HG03039 (cell line): ENCODE results near the gene GCH1.
"Not testable (repeated sequence)": the region's sequence is repeated elsewhere in the genome, so short reads cannot be mapped to it uniquely, and the experiment has no call there.

Experiments
- ATAC-seq: cut with Tn5 transposase; IDR thresholded peaks from one replicate; pipeline ENCODE4 v1.9.1; 2021; ENCODE audit warnings: mild to moderate bottlenecking, moderate library complexity; ENCODE audit not compliant: unreplicated experiment

Gene GCH1

DNA sequence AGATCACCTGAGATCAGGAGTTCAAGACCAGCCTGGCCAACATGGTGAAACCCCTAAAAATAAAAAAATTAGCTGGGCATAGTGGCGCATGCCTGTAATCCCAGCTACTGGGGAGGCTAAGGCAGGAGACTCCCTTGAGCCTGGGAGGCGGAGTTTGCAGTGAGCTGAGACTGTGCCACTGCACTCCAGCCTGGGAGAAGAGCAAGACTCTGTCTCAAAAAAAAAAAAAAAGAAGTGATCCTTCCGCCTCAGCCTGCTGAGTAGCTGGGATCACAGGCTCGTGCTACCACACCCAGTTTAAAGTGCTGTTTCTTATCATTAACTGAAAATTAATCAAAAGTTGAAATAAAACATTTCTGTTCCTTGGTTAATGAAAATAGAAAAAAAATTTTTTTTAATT lies 6.3 kb upstream of the GCH1 start:
- not testable (repeated sequence) for ATAC-seq

DNA sequence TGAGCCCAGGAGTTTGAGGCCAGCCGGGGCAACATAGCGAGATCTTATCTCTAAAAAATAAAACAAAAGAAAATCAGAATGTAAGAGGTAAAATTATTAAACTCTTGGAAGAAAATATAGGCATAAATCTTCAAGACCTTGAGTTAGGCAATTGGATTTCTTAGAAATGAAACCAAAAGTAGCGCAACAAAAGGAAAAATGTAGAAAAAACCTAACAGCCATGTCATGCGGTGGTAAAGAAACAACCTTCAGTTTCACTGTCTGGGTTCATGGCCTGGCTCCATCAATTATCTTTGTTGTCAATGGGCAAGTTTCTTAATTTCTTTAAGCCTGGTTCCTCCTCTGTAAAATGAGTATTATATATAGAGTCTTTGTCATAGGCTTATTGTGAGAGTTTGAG lies 5.6 kb upstream of the GCH1 start:
- no peak for ATAC-seq

DNA sequence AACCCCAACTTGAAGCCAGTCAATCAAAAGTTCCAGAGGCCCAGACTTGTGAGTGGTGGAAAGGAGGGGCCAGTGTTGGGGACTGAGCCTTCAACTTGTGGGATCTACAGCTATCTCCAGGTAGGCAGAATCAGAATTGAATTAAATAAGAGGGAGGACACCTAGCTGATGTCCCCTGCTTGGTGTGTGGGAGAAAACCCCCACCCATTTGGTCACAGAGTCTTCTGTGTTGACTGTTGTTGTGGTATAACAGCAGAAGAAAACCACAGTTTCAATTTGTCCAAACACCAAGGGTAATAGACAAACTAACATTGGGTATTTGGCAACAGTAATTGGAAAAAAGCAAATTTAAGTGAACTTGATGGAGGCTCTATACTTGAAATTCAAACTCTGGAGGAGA lies 3.4 kb upstream of the GCH1 start:
- no peak for ATAC-seq

DNA sequence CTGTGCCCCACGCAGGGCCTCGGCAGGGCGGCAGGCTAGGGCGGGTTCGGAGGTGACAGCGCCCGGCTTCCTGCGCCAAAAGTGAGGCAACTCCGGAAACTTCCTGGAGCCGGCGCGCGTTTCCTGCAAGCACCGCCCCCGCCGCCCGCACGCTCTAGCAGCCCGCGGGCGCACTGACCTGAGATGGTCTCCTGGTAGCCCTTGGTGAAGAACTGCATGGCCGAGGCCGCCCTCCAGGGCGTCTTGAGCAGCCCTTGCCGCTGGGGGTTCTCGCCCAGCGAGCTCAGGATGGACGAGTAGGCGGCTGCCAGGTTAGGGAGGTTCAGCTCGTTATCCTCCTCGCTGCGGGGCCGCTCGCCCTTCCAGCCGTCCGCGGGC lies 494 bp downstream of the GCH1 start:
- ATAC-seq, result peak; percentile 47

DNA sequence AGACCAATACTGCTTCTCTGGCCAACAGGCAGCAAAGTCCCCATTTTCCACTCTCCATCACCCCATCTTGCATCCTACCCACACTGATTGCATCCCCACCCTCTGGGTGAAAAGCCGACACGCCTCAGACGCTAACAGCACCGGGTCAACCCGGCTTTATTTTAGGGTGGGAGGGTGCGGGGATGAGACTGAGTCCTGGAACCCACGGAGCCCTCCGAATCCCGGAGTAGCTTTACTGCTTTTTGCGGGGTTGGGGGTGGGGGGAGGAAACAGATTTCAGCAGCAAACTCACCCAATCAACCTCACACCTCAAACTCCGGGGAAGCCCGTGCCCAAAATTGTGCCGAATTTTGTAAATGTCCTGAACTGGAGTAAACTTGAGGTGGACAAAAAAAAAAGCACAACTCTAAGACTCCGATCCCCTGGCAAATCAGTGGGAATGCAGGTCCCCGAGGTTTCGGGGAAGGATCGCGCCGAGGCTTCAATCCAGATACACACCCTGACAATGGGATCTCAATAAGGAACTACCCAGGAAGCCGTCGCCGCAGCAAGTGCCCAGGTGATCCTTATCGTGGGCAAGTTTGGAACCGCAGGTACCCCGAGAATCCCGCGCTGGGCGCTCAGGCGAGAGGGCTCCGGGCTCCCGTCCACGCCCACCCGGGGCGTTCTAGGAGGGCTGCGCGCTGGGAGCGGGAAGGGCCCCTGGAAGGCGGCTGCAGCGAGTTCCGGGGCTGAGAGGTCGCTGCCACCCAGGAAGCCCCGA lies 1.1 kb downstream of the GCH1 start:
- no peak for ATAC-seq

DNA sequence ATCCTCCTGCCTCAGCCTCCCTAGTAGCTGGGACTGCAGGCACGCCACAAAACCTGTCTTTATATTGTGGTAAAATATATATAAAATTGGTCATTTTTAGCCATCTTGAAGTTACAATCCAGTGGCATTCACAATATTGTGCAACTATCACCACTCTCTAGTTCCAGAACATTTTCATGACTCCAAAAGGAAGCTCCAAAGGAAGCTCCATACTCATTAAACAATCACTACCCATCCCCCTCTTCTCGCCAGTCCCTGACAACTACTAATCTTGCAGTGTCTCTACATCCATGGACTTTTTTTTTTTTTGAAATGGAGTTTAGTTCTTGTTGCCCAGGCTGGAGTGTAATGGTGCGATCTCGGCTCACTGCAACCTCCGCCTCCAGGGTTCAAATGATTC lies 3.1 kb downstream of the GCH1 start:
- no peak for ATAC-seq

DNA sequence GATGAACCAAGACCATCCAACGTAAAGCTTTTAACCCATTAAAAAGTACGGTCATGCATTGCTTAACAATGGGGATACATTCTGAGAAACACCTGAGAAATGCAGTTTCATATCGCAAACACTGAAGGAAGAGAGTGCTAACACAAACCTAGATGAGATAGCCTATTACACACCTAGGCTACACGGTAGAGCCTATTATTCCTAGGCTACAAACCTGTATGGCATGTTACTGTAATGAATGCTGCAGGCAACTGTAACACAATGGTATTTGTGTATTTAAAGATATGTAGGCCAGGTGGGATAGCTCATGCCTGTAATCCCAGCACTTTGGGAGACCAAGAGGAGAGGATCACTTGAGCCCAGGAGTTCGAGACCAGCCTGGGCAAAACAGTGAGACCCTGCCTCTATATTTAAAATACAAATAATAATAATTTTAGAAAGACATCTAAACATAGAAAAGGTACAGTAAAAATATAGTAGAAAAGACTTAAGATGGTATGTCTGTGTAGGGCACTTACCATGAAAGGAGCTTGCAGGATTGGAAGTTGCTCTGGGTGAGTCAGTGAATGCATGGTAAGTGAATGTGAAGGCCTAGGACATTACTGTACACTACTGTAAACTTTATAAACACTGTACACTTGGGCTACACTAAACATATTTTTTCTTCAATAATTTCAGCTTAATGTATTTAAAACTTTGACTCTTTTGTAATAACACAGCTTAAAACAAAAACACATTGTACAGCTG lies 4.6 kb downstream of the GCH1 start:
- not testable (repeated sequence) for ATAC-seq

DNA sequence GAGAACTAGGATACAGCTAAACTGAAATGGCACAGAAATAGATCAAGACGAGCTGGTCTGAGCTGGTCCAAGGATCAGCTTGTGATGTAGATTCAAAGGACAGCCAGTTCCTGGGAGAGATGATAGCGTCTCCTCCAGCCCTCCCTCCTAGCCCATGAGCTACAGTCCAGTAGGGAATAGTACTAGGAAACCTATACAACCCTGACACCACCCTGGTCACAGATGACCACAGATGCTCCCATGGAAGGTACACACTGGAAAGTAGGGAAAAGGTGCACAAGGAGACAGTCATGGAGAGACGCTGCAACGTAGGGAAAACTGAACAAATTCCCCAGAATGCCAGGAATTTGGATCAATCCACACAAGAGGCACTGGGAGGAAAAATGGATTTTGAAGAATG lies 6.9 kb downstream of the GCH1 start:
- no peak for ATAC-seq

DNA sequence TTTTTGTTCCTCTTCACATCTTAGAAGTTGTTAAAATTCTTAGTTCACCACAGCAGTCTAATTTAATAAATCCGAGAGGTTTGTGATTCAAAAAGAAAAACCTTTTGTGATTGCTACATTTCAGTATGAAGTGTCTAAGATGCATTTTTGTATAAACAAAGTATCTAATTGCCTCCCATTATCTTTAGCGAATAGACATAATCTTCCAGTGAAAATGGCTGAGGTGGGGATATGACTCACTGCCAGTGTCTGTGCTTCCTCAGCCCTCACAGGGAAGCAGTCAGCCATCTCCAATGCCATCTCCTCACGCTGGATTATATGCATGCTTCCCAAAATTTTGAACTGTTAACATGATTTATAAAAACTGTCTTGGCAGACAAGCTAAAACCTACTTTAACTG lies 7.6 kb downstream of the GCH1 start:
- no peak for ATAC-seq

DNA sequence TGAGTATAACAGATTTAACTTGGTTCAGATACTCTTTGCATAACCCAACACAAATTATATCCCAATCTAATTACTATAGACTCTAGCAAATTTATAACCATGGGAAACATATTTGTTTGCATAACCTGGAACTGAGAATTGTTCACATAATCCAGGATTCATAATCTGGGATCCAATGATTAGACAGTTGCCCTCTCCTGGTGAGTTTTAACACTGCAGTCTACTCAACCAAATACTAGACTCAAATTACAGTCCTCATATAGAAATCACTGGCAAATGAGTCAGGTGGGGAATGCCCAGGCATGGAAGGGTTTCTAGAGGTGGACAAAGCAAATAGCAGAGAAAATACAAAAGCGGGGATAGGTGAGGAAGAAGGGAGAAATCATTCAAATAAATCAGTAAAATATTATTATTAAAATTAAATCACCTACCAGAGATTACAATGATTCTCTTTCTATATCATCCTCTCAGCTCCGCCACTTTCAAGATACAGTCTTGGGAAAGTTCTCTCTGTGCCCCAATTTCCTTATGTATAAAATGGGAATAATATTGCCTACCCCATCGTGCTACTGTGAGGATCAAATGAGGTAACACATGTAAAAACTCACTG lies 9.4 kb downstream of the GCH1 start:
- ATAC-seq, result no peak

DNA sequence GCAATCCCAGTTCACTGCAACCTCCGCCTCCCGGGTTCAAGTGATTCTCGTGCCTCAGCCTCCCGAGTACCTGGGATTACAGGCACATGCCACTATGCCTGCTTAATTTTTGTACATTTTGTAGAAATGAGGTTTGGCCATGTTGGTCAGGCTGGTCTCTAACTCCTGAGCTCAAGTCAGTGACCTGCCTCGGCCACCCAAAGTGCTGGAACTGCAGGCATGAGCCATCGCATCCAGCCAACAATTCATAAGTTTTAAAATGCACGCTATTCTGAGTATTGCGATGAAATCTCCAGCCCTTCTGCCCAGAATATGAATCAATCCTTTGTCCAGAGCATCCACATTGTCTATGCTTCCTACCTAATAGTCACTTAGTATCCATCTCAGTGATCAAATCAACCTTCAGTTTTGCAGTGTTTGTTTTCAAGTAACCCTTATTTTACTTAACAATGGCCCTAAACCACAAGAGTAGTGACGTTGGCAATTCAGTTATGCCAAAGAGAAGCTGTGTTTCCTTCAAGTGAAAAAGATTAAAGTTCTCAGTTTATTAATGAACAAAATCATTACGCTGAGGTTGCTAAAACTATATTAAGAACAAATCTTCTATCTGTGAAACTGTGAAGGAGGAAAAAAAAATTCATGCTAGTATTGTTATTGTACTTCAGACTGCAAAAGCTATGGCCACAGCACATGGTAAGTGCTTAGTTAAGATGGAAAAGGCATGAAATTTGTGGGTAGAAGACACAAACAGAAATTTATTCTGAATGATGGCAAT lies 11.0 kb downstream of the GCH1 start:
- ATAC-seq, result no peak

DNA sequence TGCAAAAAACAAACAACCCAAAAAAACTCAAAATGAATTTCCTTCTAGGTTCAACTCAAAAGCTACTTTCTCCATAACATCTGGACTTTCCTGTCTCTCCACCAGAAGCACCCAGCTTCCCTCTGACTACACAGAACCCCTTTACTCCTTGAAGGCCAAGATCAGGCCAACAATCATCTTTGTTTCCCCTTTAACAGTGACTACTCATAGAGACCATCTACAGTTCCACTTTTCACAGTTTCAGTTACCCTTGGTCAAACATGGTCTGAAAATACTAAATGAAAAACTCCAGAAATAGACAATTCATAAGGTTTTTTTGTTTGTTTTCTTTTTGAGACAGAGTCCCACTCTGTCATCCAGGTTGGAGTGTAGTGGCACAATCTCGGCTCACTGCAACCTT lies 11.8 kb downstream of the GCH1 start:
- ATAC-seq, result no peak

DNA sequence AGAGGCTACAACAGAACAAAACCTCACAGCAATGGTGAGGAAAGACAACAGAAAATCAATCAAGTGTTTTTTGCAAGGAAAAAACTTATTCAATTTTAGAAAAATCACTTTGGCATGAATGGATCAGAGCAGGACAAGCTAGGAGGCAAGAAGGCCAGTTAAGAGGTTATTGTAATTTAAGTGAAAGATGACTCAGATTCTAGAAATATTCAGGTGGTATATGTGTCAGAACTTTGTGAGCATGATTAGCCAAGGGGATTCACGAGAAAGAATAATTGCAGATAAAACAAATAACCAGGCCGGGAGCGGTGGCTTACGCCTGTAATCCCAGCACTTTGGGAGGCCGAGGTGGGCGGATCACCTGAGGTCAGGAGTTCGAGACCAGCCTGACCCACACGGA lies 12.7 kb downstream of the GCH1 start:
- ATAC-seq, result no peak

DNA sequence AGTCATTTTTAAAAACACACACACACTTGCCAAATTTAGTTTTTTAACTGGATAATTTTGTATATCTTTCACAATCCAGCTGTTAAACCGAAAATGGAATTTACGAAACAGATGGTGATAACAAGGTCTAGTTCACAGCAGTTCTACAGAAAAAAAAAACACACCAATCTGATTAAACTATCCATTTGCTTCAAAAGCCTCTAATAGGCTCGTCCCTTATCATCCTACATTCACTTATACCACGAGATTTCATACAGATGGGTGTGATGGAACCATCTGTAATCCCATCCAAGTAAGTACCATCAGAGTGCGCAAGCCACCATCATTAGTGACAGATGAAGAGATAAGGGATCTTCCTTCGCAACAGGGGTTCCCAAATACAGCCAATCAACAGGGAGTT lies 20.1 kb downstream of the GCH1 start:
- ATAC-seq, result no peak

DNA sequence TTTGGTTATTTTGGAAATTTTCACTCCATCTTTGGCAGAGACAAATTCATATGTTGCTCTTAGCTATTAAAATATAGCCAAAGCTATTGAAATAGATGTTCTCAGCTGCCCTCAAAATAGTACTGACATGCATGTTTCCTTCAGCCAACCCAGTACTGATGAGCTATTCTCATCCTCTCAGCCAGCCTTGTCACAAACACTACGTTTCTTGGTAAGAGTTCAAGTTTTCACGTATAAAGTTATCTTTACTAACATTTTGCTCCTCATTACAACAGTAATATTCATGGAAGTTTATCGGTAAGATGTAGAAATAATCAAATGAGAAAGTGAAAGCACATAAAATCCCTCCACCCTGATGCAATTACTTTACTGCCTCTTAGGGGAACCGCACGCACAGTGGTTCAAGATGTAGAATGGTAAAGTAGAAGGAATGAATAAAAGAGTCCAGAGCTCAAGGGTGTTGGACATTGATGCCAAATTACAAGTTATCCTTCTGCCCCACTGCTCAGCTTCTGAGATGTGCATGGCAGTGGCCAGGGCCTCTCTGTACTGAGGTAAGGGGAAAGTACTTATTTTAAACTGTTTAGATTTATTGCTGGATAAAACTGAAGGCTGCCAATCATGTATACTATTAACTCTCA lies 20.7 kb downstream of the GCH1 start:
- ATAC-seq, result peak; percentile 55

DNA sequence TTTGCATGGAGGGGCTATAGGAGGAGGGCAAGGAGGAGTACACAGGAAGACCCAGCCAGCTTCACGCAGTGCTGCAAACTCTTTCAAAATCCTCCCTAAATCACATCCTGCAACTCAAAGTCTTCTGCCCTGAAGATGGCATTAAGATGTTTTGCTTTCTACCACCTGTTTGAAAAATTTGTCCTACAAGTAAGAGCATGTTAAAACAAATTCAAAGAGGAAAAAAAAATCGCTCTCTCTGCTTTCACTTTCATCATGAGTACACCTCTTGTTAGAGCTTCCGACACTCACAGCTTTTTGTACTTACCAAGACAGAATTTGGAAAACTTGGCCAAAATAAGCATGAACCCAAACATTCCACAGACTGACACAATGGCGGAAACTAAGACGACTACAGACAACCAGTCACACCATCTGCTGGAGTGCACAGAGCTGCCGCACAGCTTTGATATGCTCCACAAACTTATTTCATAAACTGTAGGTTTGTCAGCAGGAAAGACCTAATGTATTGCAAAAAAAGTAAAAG lies 21.3 kb downstream of the GCH1 start:
- peak; percentile 41 for ATAC-seq

DNA sequence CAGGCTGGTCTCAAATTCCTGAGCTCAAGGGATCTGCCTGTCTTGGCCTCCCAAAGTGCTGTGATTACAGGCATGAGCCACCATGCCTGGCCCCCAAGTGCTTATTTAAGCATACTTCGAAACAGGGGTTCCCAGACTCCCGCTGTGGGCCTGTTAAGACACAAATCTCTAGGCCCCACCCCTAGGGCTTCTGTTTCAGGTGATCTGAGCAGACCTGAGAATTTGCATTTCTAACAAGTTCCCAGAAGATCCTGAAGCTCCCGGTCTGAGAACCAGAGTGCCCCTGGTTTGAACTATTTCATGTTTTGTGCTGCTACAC lies 25.0 kb downstream of the GCH1 start:
- no peak for ATAC-seq

DNA sequence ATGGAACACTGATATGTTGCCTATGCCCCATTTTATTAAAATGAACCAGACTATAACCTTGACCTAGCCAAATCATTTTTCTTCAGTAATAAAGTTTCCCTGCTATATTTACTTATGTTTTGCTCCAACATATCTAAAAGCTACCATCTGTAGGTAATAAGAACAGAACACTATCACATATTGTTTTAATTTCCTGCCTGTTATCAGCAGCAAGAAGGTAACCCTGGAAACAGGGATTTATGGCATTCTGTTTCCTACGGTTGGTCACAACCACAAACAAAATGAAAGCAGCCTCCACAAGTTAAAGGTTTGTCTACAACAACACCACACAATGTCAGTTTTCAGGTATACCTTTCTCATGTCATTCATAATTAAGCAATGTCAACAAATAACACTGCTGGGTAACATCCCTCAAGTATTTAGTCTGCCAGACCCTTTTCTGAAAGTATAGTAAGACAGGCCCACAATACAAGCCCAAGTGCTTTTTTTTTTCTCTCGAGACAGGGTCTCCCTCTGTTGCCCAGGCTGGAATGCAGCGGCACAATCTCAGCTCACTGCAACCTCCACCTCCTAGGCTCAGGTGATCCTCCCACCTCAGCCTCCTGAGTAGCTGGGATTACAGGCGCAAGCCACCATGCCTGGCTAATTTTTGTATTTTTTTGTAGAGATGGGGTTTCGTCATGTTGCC lies 25.5 kb downstream of the GCH1 start:
- ATAC-seq, result no peak

DNA sequence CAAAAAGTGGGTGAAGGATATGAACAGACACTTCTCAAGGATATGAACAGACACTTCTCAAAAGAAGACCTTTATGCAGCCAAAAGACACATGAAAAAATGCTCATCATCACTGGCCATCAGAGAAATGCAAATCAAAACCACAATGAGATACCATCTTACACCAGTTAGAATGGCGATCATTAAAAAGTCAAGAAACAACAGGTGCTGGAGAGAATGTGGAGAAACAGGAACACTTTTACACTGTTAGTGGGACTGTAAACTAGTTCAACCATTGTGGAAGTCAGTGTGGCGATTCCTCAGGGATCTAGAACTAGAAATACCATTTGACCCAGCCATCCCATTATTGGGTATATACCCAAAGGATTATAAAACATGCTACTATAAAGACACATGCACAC lies 27.0 kb downstream of the GCH1 start:
- not testable (repeated sequence) for ATAC-seq
